GM19463 (cell line): ENCODE results near the gene PSMA6.
"Not testable (repeated sequence)": the region's sequence is repeated elsewhere in the genome, so short reads cannot be mapped to it uniquely, and the experiment has no call there.

Source experiments
- ATAC-seq: cut with Tn5 transposase; IDR thresholded peaks from one replicate; pipeline ENCODE4 v1.9.1; 2021; ENCODE audit warnings: mild to moderate bottlenecking, moderate library complexity; ENCODE audit not compliant: unreplicated experiment

Gene PSMA6

GRCh38 chr14:35317820-35318219, 25.6 kb downstream of the PSMA6 start:
- no peak for ATAC-seq

- no peak for ATAC-seq
Observed at GRCh38 chr14:35319509-35319908, 27.3 kb downstream of the PSMA6 start.

DNA sequence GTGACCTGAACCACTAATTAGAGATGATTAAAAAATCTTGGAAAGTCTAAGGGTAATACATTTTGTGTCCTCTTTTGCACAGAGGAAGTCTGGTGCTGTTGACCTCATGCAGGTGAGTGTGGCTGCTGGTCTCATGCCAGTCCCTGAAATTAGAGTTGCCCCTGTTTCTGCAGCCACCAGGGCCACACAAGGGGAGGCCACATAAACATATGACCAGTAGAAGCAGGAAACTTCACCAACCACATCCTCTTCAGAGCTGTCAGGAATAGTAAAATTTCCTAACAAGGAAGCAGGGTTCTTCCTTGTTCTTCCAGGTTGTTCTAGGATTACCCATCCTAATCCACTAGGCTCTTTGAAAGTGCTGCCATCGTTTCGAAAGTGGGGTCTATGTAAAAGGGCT, 28.3 kb downstream of the PSMA6 start:
- no peak for ATAC-seq

- ATAC-seq = no peak
Observed at GRCh38 chr14:35326375-35326774, 34.2 kb downstream of the PSMA6 start.

DNA sequence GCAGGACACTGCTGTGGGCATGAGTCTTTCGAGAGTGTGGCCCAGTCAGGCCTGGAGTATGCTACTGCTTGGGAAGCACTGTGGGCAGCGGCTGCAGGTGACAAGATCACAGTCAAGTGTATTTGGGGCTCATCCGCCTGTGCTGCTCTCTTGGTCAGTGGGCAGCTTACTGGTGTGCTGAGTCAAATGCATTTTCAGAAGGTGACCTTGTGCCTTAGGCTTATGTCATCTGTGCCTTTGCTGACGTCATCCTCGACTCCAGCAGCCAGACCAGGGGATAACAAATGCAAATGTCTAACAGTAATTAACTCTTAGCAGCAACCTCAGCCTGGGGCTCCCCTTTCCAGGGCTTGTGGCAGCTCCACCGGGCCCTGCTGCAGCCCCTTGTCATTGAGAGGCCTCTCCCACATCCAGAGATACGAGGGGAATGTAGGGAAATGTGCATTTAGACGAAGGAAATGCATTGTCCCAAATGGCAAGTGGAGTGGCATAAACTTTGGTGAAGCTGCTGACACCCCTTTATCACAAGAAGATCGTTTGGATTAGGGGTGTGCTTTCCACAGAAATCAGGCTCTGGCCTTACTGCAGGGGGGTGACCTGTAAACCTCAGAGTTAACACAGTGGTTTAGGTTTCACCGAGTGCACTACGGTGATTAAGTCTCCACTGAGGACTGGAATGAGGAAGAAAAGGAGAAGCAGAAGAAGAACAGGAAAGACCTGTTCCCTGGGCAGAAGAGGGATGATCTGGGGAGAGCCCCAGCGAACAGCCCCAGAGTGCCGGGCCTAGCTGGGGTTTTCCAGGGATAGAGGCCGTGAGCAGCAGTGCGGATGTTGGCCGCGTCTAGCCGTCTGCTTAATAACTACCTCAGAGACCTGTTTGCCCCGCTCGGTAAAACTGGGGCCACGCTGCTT, 39.7 kb downstream of the PSMA6 start:
- peak; percentile 57 for ATAC-seq

DNA sequence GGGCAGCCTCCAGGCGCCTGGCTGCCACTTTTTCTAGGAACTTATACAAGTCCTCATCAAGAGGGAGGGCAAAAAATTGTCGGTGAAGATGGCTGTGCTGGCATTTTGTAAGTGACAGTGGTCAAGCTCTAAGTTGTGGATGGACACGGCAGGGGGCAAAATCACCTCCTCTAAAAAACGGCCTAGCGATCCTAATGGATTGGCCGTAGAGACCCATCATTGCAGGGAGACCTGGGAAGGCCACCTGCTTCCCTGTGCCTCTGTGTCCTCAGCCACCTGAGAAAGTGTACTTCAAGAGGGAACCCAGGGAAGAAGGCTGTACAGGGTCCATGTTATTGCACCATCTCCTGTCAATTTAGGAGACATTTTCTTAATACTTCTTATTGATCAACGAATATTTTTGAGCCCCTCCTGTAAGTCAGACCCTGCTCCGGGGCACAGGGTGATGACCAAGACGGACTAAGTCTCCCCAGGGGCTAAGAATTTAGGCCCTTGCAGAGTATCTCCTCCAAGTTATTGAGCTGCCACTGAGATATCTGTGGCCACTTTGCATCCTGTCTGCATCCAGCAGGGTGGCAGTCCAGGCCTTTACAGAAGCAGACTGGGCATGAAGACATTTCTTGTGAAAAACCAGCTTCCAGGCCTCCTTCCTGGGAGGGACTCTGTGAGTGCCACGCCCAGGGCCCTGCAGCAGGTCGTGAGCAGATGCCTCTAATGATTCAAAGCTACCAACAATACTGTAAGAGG, 40.5 kb downstream of the PSMA6 start:
- no peak for ATAC-seq

DNA sequence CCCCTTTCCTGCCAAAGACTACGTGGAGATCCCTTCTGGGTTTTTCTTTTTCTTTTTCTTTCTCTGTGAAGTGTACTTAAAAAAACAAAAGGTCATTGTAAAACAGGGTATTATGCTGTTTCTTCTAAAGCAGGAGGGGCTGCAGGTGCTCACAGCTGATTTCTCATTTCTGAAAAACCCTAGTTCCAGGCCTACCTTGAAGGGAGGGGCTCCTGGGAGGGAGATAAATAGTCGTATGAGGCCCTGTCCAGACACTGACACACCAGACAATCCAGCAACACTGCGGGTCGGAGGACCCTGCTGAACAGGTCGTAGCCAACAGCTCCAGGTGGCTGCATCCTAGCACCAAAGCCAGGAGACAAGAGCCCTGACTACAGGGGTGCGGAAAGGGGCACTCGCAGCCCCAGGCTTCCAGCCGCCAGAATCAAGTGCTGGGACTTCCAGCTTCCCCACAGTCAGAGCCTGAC, 41.1 kb downstream of the PSMA6 start:
- no peak for ATAC-seq

DNA sequence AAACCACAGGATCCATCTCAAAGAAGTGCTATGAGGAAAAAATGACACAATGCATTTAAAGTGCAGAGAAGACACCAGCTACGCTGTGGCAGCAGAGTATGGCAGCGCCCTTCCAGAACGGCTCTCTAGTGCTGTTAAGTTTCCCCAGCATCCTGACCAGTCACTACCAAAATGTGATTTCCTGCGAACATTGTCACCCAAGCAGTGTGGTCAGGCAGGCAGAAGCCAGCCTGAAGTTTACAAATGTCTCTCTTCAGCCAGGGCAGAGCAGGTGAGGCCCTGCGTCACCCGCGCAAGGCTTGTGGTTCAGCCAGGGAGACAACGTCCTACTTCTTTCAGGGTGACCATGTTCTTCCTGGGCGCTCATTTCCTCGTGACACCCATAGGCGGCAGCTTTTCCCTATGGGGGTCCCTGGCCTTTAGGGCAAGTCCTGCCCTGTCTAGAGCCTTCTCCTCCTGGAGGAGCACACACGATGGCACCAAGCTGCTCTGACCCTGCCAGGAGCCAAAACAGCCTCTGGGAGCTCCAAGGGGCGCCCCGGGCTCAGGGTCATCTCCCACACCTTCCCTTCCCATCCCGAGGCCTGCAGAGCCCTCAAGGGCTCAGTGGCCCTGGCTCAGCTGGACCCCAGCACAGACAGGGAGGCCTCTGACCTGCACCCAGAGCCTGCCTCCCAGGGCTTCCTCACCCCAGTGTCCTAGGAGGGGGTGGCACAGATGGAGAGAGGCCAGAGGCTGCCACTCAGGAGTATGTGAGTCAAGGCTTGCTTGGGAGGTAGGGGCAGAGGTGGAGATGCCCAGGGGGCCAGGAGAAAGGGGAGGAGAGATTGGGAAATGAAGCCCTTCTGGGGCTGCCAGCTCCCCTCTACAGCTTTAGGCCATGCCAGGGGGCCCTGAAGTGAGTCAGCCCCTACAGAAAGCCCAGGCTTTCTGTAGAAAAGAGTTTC, 41.9 kb downstream of the PSMA6 start:
- ATAC-seq = no peak

GRCh38 chr14:35335388-35336092, 43.4 kb downstream of the PSMA6 start:
- ATAC-seq = no peak

DNA sequence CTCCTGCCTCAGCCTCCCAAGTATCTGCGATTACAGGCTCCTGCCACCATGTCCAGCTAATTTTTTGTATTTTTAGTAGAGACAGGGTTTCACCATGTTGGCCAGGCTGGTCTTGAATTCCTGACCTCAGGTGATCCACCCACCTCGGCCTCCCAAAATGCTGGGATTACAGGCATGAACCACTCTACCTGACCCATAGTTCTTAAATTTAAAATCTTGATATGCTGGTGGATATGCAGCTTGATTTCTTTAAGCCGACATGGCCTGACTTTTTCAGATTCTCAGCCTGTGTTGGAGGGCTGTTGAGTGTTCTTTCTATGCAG, 44.0 kb downstream of the PSMA6 start:
- not testable (repeated sequence) for ATAC-seq

DNA sequence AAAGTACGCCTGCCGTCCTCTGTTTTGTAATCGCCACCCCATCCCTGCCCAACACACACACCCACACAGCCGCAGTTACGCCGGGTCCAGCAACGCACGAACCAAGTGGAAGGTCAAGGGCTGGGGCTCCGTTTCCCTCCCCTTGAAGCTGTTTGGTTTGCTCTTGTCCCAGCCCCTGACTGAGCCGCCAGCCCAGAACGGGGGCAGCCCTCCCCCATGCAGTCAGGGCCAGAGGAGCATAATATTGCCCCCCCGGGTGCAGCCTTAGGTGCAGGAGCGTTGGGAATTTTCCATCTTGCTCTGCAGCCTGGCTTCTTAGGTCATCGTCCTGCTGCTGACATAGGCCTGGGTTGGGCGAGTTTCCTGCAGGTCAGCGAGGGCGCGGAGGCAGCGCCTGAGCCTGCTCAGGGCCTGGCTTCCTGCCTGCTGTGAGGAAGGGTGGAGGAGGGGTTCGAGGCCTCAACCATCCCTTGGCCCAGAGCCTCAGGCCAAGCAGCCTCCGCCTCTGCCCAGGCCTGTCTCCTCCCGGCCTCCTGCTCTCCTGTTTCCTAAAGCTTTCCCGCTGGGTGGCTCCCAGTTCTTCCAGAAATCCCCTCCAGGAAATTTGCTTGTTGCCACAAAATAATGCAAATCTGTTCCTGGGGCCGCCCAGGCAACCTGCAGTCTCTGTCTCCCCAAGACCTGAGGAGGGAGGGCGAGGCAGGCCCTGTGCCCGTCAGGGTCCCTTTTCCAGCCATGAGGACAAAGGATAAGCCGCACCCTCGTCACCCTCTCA, 44.5 kb downstream of the PSMA6 start:
- no peak for ATAC-seq

GRCh38 chr14:35337269-35338255, 45.4 kb downstream of the PSMA6 start:
- ATAC-seq = no peak

- ATAC-seq = no peak
Observed at GRCh38 chr14:35338731-35339405, 46.7 kb downstream of the PSMA6 start.

DNA sequence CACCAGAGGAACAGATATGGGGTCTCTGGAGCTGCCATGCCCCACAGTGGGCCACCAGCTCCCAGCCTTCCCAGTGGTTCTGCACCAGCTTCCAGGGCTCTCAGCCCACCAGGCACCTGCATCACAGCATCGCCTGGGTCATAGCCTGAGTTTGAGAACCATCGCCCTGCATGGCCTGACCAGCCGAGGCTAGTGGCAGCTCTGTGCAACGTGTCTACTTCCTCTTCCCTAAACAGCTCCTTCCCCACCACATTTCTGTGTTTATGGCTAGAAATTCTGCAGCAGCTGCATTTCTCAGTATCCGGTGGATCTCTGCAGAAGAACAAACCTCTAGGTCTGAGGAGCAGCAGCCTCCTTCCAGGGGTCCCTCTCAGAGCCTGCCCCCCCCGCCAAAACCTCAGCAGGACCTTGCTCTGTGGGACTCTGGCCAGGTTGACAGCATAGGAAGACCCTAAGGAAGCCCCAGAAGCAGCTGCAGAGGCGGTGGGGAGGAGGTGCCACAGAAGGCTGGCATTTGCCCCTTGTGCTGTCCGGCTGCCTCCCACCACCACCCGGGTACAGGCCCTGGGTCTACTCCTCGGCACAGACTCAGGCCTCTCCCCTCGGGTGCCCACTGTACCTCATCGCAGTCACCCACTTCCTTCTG, 47.7 kb downstream of the PSMA6 start:
- ATAC-seq = peak; percentile 47

GRCh38 chr14:35340616-35341453, 48.7 kb downstream of the PSMA6 start:
- ATAC-seq = no peak

- ATAC-seq = peak; percentile 75
Observed at GRCh38 chr14:35341454-35341750, 49.2 kb downstream of the PSMA6 start.
